PFSK-1 (cell line): ENCODE measurements around the gene CELF4.

ENCODE experiments used
- FOXP2 ChIP-seq: optimal IDR thresholded peaks from 2 replicates; pipeline ENCODE3; 2011; ENCODE audit warnings: borderline replicate concordance, control low read depth, inconsistent platforms; ENCODE audit not compliant: insufficient read depth; ENCODE audit errors: extremely low read length, extremely low read depth
- POLR2AphosphoS5 ChIP-seq: IDR thresholded peaks from 2 replicates; pipeline ENCODE4 v1.6.1; 2012; ENCODE audit warnings: low read depth, mild to moderate bottlenecking, control low read depth, low read length, moderate library complexity
- REST ChIP-seq, 2 experiments: IDR thresholded peaks; 2 replicates each; pipeline versions ENCODE4 v1.6.1 to v1.8.0; 2011 to 2012; ENCODE audit warnings: low read depth in 2 of 2, low read length in 2 of 2, control low read depth in 1 of 2, inconsistent platforms in 1 of 2, mild to moderate bottlenecking in 1 of 2, moderate library complexity in 1 of 2; ENCODE audit not compliant: insufficient read depth in 1 of 2
- SIN3A ChIP-seq: IDR thresholded peaks from 2 replicates; pipeline ENCODE4 v1.6.1; 2012; ENCODE audit warnings: mild to moderate bottlenecking, low read length, moderate library complexity, borderline replicate concordance; ENCODE audit not compliant: insufficient read depth
- TAF1 ChIP-seq: IDR thresholded peaks from 2 replicates; pipeline ENCODE4 v1.6.1; 2012; ENCODE audit warnings: low read length, control low read depth, borderline replicate concordance; ENCODE audit not compliant: insufficient read depth

The CELF4 gene

DNA sequence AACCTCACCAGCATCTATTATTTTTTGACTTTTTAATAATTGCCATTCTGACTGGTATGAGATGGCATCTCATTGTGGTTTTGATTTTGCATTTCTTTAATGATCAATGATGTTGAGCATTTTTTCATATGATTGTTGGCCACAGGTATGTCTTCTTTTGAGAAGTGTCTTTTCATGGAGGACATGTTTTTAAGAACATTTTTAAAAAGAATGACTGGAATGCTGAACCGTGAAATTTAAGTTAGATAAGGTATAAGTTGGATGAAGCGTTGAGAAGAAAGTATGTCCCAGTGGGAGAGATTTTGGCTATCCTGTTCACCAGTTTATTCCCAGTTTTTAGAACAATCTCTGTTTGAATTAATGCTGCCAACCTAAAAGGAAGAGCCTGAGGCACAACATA is 365.9 kb downstream of the CELF4 start:
- TF ChIP-seq SIN3A (no peak), FOXP2 (no peak), TAF1 (no peak), POLR2AphosphoS5 (no peak), REST (IDR thresholded peaks at IDR 0.05; ENCODE audit: insufficient read depth in 1 of 2, low read depth in 2 of 2, low read length in 2 of 2) (no peak)
